ENCODE data around the gene LGALS9.

LGALS9 gene

GRCh38 chr17:27630607-27631410 lies at the start of gene LGALS9:
LGALS9 (plus strand) TSS chr17:27631188; CDS start chr17:27631266, 78 bp downstream.
- peak in 1 of 2 donors; percentile 22 for DNase-seq (ENCODE audit: low read depth in 2 of 2)

GRCh38 chr17:27582696-27583095 lies 48.3 kb upstream of the LGALS9 start:
- no peak for DNase-seq (ENCODE audit: low read depth in 2 of 2)

GRCh38 chr17:27585153-27585681 lies 45.8 kb upstream of the LGALS9 start:
- DNase-seq (ENCODE audit: low read depth in 2 of 2) = no peak

- DNase-seq (ENCODE audit: low read depth in 2 of 2) = no peak
Observed at GRCh38 chr17:27585792-27586191, 45.2 kb upstream of the LGALS9 start.

- no peak for DNase-seq (ENCODE audit: low read depth in 2 of 2)
Observed at GRCh38 chr17:27586203-27586721, 44.7 kb upstream of the LGALS9 start.

GRCh38 chr17:27588354-27588753 lies 42.6 kb upstream of the LGALS9 start:
- no peak for DNase-seq (ENCODE audit: low read depth in 2 of 2)

GRCh38 chr17:27590864-27591263 lies 40.1 kb upstream of the LGALS9 start:
- no peak for DNase-seq (ENCODE audit: low read depth in 2 of 2)

GRCh38 chr17:27591986-27592385 lies 39.0 kb upstream of the LGALS9 start:
- no peak for DNase-seq (ENCODE audit: low read depth in 2 of 2)

- no peak for DNase-seq (ENCODE audit: low read depth in 2 of 2)
Observed at GRCh38 chr17:27593232-27593856, 37.6 kb upstream of the LGALS9 start.

- DNase-seq (ENCODE audit: low read depth in 2 of 2) = no peak
Observed at GRCh38 chr17:27593857-27594255, 37.1 kb upstream of the LGALS9 start.

GRCh38 chr17:27595208-27595607 lies 35.8 kb upstream of the LGALS9 start:
- DNase-seq (ENCODE audit: low read depth in 2 of 2) = no peak

GRCh38 chr17:27596096-27596495 lies 34.9 kb upstream of the LGALS9 start:
- DNase-seq (ENCODE audit: low read depth in 2 of 2) = no peak

GRCh38 chr17:27596566-27597187 lies 34.3 kb upstream of the LGALS9 start:
- no peak for DNase-seq (ENCODE audit: low read depth in 2 of 2)

- DNase-seq (ENCODE audit: low read depth in 2 of 2) = no peak
Observed at GRCh38 chr17:27597188-27597580, 33.8 kb upstream of the LGALS9 start.

GRCh38 chr17:27597783-27598320 lies 33.1 kb upstream of the LGALS9 start:
- no peak for DNase-seq (ENCODE audit: low read depth in 2 of 2)

- DNase-seq (ENCODE audit: low read depth in 2 of 2) = no peak
Observed at GRCh38 chr17:27598337-27599050, 32.5 kb upstream of the LGALS9 start.

GRCh38 chr17:27600471-27600870 lies 30.5 kb upstream of the LGALS9 start:
- no peak for DNase-seq (ENCODE audit: low read depth in 2 of 2)

- DNase-seq (ENCODE audit: low read depth in 2 of 2) = peak; percentile 70 to 87
Observed at GRCh38 chr17:27601069-27601974, 29.7 kb upstream of the LGALS9 start.

- DNase-seq (ENCODE audit: low read depth in 2 of 2) = no peak
Observed at GRCh38 chr17:27601975-27602302, 29.0 kb upstream of the LGALS9 start.

- DNase-seq (ENCODE audit: low read depth in 2 of 2) = peak; percentile 40 to 61
Observed at GRCh38 chr17:27602721-27603420, 28.1 kb upstream of the LGALS9 start.

All from stimulated activated CD8-positive, alpha-beta memory T cell treated with anti-CD3 and anti-CD28 coated beads, Interleukin-7, amount 100 ng/mL, for 1 hour (primary cell).